Measurements from ENCODE around the gene HMGB2.

The HMGB2 gene

DNA sequence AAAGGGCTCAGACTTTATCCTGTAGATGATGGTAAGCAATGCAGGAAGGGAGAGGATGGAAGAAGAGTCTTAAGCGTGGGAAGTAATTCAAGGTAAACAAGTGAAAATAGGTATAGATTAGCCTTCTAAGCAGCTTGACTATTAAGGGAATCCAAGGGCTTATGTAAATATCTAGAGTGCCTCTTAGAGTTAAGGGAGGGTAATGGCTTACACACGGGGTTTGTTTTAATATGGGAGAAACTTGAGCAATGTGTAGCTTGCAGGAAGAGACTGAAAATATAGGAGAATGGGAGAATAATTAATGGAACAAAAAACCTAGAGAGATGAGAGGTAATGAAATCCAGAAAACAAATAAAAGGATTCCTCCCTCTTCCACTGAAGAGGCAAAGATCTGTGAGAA is 23.8 kb upstream of the HMGB2 start:
- Mint-ChIP-seq H3K27ac (no peak overlapping the region), H3K9me3 (no peaks in the 10 kb centered on the region), H3K4me1 (no peaks in the 10 kb centered on the region), H3K36me3 (no peaks in the 10 kb centered on the region), H3K27me3 (no peaks in the 10 kb centered on the region), H3K4me3 (no peak overlapping the region)
- ATAC-seq, result no peak

DNA sequence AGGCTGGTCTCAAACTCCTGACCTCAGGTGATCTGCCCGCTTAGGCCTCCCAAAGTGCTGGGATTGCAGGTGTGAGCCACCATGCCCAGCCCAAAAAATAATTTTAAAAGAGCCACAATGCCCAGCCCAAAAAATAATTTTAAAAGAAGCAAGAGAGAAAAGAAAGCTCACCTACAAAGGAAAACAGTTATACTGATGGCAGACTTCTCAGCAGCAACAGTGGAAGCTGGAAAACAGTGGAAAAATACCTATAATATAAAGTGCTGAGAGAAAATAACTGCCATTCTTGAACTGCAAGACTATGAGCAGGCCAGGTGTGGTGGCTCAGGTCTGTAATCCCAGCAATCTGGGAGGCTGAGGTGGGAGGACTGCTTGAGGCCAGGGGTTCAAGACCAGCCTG is 13.3 kb upstream of the HMGB2 start:
- Mint-ChIP-seq H3K4me3 (no peak overlapping the region), H3K36me3 (no peaks in the 10 kb centered on the region), H3K27ac (no peak overlapping the region), H3K9me3 (no peaks in the 10 kb centered on the region), H3K27me3 (no peaks in the 10 kb centered on the region), H3K4me1 (peaks cover 8% of the 10 kb centered on the region)
- no peak for ATAC-seq

DNA sequence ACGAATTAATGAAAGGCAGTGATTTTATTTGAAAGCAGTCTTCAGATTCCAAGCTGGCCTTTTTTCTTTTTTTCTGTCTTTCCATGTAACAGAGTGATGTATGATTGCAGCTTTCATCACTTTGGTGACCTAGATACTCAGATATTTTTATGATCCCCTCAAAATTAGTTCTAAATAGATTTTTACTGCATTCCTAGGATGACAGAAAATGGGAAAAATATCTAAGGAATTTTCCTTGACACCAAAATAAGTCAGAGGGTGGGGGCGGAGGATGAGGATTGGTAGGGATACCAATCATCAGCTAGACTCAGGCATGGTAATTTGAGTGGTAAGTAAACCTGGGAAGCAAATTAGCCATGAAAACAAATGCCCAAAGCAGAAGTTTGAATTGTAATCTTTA is 11.9 kb upstream of the HMGB2 start:
- Mint-ChIP-seq H3K27ac (no peak overlapping the region), H3K27me3 (no peaks in the 10 kb centered on the region)
- ATAC-seq, result no peak

DNA sequence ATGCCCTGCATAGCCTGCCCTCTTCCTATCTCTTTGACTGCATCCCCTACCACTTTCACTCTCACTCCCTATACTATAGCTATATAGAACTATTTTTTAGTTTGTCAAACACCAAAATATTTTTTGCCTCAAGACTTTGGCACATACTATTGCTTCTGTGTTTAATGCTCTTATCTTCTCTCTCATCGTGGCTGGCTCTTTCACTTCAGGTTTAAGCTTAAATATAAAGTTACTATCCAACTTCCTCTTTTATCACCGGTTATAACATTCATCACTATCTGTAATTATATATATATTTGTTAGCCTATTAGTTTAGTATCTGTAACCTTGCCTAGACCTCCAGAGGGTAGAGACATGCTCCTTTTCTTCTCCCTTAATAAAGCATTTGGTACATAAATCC is 11.5 kb upstream of the HMGB2 start:
- Mint-ChIP-seq H3K9me3 (no peaks in the 10 kb centered on the region), H3K4me3 (no peak overlapping the region), H3K4me1 (peaks cover 8% of the 10 kb centered on the region), H3K27ac (no peak overlapping the region), H3K36me3 (no peaks in the 10 kb centered on the region), H3K27me3 (no peaks in the 10 kb centered on the region)
- ATAC-seq, result no peak

More for the DNA sequence above, 11.9 kb upstream of the HMGB2 start:
- Mint-ChIP-seq H3K4me1 (peaks cover 8% of the 10 kb centered on the region), H3K4me3 (no peak overlapping the region), H3K9me3 (no peaks in the 10 kb centered on the region), H3K36me3 (no peaks in the 10 kb centered on the region)

DNA sequence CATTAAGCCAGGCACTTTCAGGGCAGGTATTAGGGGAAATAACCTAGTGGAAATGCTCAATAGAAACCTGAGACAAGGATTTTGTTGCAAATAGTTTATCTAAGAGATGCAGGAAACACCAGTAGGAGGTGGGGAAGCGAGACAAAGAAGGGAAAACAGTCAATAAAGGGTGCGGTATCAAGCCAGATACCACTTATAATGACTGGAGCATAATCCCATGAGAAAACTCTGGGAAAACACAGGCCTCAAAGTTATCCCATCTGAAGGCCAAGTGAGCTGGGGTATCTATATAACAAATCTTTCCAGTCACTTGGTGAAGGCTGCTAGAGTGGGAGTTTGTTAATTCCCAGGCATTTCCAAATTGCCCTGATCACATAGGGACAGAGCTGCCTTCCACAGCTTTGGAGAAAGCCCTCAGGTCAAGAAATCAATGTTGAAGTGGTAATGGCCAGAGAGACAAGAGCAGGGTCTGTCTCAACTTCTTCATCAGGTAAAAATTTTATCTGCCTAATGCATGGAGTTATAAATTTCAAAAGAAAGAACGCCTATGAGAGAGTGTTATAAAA is 9.8 kb upstream of the HMGB2 start:
- peaks cover 8% of the 10 kb centered on the region for H3K4me1 Mint-ChIP-seq
- H3K4me3 Mint-ChIP-seq, result no peak overlapping the region
- no peaks in the 10 kb centered on the region for H3K27me3 Mint-ChIP-seq
- H3K27ac Mint-ChIP-seq, result no peak overlapping the region
- no peak for ATAC-seq
- no peaks in the 10 kb centered on the region for H3K36me3 Mint-ChIP-seq
- H3K9me3 Mint-ChIP-seq, result no peaks in the 10 kb centered on the region

DNA sequence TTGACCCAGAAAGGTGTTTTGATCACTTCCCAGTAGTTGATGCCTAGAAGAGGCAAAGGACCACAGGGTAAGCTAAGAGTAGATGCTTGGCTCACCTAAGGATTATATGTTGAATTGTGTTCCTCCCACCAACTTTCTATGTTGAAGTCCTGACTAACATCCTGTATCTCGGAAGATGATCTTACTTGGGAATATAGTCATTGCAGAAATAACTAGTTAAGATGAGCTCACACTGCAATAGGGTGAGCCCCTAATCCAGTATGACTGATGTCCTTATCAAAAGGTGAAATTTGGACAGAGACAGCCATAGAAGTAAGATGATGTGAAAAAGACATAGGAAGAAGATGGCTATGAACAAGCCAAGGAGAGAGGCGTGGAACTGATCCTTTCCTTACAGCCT is 3.3 kb upstream of the HMGB2 start:
- Mint-ChIP-seq H3K9me3 (no peaks in the 10 kb centered on the region), H3K4me1 (peaks cover 15% of the 10 kb centered on the region), H3K27ac (no peak overlapping the region), H3K36me3 (no peaks in the 10 kb centered on the region), H3K4me3 (no peak overlapping the region), H3K27me3 (no peaks in the 10 kb centered on the region)
- ATAC-seq, result no peak

GRCh38 chr4:173334891-173335752 is 964 bp upstream of the HMGB2 start:
- Mint-ChIP-seq H3K9me3 (no peaks in the 10 kb centered on the region), H3K4me3 (peak overlapping the region; percentile 95), H3K27me3 (no peaks in the 10 kb centered on the region), H3K36me3 (peaks cover 7% of the 10 kb centered on the region), H3K4me1 (peaks cover 23% of the 10 kb centered on the region), H3K27ac (peak overlapping the region; percentile 98)
- ATAC-seq, result peak; percentile 57

DNA sequence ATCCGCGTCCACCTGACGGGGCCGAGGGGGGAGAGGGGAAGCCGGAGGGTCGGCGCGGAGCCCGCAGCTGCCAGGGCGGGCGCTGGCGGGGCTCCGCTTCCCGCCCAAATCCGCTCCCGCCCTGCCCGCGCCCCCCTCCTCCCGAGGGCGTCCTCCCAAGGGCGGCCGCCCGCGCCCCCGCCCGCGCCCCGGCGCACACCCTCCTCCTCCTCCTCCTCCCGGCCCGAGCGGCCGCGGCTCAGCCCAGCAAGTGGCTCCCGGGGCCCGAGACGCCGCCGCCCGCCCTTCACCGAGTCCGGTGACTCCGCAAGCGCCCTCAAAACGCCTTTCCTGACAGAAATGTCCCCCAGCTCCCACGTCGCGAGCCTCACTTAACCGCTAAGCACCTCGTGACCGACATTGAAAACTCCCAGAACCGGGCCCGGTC is 487 bp downstream of the HMGB2 start:
- peak; percentile 3 for ATAC-seq

GRCh38 chr4:173332963-173333657 is 1.0 kb downstream of the HMGB2 start:
- H3K4me1 Mint-ChIP-seq, result peaks cover 23% of the 10 kb centered on the region
- peak overlapping the region; percentile 98 for H3K27ac Mint-ChIP-seq
- H3K9me3 Mint-ChIP-seq, result no peaks in the 10 kb centered on the region
- H3K4me3 Mint-ChIP-seq, result peak overlapping the region; percentile 87
- no peaks in the 10 kb centered on the region for H3K27me3 Mint-ChIP-seq
- peaks cover 7% of the 10 kb centered on the region for H3K36me3 Mint-ChIP-seq
- ATAC-seq, result no peak

More for the DNA sequence above, 487 bp downstream of the HMGB2 start:
- Mint-ChIP-seq H3K36me3 (peaks cover 7% of the 10 kb centered on the region), H3K4me1 (peaks cover 23% of the 10 kb centered on the region), H3K9me3 (no peaks in the 10 kb centered on the region), H3K27ac (peak overlapping the region; percentile 98), H3K27me3 (no peaks in the 10 kb centered on the region), H3K4me3 (peak overlapping the region; percentile 95)

DNA sequence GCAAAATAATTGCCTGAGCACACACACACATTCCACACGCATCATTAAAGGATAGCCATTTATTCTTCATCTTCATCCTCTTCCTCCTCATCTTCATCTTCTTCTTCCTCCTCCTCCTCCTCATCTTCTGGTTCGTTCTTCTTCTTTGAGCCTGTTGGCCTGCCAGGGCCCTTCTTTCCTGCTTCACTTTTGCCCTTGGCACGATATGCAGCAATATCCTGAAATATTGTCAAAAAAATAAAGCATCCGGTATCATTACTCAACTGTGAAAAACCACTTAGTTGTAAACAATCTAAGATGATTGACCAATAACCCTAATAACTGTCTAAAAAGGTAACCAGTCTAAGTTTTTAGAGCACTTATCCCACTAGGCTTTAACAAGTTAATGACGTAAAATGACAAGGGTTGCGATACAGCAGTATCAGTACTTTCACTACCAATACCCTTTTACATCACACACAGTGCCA is 2.1 kb downstream of the HMGB2 start:
- peaks cover 7% of the 10 kb centered on the region for H3K36me3 Mint-ChIP-seq
- no peaks in the 10 kb centered on the region for H3K27me3 Mint-ChIP-seq
- peak overlapping the region; percentile 98 for H3K27ac Mint-ChIP-seq
- ATAC-seq, result no peak
- H3K4me3 Mint-ChIP-seq, result peak overlapping the region; percentile 36
- H3K9me3 Mint-ChIP-seq, result no peaks in the 10 kb centered on the region
- H3K4me1 Mint-ChIP-seq, result peaks cover 23% of the 10 kb centered on the region

GRCh38 chr4:173330590-173330989 is 3.6 kb downstream of the HMGB2 start:
- H3K36me3 Mint-ChIP-seq, result peaks cover 7% of the 10 kb centered on the region

DNA sequence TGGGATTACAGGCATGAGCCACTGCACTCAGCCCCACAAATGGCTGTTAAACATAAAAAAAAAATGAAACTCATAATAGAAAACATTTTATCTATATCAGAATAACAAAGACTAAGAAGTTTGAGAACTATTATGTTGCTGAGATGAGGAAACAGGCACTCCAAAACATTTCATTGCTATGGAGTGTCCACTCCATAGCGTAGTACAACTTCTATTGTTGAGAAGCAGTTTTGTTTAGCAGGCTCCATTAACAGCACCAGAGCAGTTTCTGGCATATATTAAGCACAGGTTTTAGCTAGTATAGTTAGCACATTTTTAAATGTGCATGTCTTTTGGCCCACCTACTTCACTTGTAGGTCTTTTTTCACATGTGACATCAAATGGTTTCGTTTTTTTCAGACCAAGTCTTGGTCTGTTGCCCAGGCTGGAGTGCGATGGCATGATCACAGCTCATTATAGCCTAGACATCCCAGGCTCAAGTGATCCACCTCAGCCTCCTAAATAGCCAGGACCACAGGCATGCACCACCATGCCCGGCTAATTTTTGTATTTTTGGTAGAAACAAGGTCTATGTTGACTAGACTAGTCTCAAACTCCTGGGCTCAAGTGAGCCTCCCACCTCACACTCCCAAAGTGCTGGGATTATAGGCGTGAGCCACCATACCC is 5.8 kb downstream of the HMGB2 start:
- Mint-ChIP-seq H3K9me3 (no peaks in the 10 kb centered on the region), H3K4me1 (peaks cover 17% of the 10 kb centered on the region), H3K27me3 (no peaks in the 10 kb centered on the region), H3K27ac (no peak overlapping the region), H3K36me3 (peaks cover 7% of the 10 kb centered on the region), H3K4me3 (no peak overlapping the region)
- ATAC-seq, result no peak

More at GRCh38 chr4:173330590-173330989, 3.6 kb downstream of the HMGB2 start:
- Mint-ChIP-seq H3K4me1 (peaks cover 23% of the 10 kb centered on the region), H3K27ac (no peak overlapping the region), H3K9me3 (no peaks in the 10 kb centered on the region), H3K4me3 (no peak overlapping the region), H3K27me3 (no peaks in the 10 kb centered on the region)
- ATAC-seq, result no peak

DNA sequence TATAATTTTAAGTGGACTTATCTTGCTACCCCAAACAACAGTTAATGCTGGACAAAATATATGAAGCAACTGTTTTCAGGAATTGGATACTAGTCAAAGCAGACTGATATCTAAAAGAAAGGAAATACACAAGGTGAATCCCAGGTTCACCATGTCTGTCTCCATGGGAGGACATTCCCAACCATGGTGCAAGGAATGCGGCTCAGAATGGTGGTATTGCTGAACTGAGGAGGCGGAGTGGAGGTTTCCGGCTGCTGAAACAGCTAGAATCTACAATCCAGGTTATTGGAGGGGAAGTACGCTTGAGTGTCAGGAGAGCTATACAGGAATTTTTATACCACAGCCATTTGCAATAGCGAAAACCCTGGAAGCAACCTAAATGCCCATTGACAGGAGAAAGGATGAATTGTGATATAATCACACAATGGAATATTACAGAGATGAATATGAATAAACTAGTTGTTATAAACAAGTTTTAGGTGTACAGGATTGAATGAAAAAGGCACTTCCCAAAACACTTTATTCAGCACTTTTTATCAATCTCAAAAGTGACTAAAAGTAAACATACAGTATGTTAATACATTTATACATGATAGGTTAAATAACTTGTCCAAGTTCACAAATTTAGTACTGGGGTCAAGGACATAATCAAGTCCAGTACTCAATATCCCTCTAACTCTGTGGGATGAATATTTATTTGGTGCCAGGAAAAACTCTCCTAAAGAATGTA is 9.0 kb downstream of the HMGB2 start:
- Mint-ChIP-seq H3K4me3 (no peak overlapping the region), H3K4me1 (no peaks in the 10 kb centered on the region), H3K36me3 (peaks cover 7% of the 10 kb centered on the region), H3K9me3 (no peaks in the 10 kb centered on the region), H3K27me3 (no peaks in the 10 kb centered on the region), H3K27ac (no peak overlapping the region)
- no peak for ATAC-seq

GRCh38 chr4:173319696-173320095 is 14.5 kb downstream of the HMGB2 start:
- peaks cover 7% of the 10 kb centered on the region for H3K36me3 Mint-ChIP-seq
- H3K27me3 Mint-ChIP-seq, result no peaks in the 10 kb centered on the region
- H3K27ac Mint-ChIP-seq, result no peak overlapping the region
- H3K4me1 Mint-ChIP-seq, result no peaks in the 10 kb centered on the region
- no peaks in the 10 kb centered on the region for H3K9me3 Mint-ChIP-seq
- ATAC-seq, result no peak
- H3K4me3 Mint-ChIP-seq, result no peak overlapping the region
